Neural progenitor cell (in vitro differentiated cells): ENCODE data around the gene KLK6.

Source experiments
- EZH2 ChIP-seq: fragments of 200-600 bp; sonication (generic); IDR thresholded peaks from 2 replicates; pipeline ENCODE4 v1.6.1; 2017; ENCODE audit warnings: antibody characterized with exemption, mild to moderate bottlenecking, moderate library complexity
- EZH2phosphoT487 ChIP-seq: fragments of 200-600 bp; sonication (generic); IDR thresholded peaks from 2 replicates; pipeline ENCODE4 v1.6.1; 2017; ENCODE audit warnings: antibody characterized with exemption
- TF ChIP-seq, protein P1 (sequence below): fragments of 200-600 bp; sonication (generic); IDR thresholded peaks from 2 replicates; pipeline ENCODE4 v1.5.1; 2017; ENCODE audit warnings: antibody characterized with exemption, mild to moderate bottlenecking

DNA sequence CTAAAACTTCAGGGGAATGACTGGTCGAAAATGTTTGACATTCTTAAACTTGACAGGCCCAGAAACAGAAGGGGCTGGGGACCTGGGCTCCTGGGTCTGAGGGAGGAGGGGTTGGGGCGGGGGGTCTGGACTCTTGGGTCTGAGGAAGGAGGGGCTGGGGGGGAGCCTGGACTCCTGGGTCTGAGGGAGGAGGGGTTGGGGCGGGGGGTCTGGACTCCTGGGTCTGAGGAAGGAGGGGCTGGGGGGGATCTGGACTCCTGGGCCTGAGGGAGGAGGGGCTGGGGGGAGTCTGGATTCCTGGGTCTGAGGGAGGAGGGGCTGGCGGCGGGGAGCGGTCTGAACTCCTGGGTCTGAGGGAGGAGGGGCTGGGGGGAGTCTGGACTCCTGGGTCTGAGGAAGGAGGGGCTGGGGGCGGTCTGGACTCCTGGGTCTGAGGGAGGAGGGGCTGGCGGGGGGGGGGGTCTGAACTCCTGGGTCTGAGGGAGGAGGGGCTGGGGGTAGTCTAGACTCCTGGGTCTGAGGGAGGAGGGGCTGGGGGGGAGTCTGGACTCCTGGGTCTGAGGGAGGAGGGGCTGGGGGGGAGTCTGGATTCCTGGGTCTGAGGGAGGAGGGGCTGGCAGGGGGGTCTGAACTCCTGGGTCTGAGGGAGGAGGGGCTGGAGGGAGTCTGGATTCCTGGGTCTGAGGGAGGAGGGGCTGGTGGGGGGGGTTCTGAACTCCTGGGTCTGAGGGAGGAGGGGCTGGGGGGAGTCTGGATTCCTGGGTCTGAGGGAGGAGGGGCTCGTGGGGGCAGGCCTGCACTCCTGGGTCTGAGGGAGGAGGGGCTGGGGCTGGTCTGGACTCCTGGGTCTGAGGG is 5.5 kb upstream of the KLK6 start:
- TF ChIP-seq, protein P1, sequence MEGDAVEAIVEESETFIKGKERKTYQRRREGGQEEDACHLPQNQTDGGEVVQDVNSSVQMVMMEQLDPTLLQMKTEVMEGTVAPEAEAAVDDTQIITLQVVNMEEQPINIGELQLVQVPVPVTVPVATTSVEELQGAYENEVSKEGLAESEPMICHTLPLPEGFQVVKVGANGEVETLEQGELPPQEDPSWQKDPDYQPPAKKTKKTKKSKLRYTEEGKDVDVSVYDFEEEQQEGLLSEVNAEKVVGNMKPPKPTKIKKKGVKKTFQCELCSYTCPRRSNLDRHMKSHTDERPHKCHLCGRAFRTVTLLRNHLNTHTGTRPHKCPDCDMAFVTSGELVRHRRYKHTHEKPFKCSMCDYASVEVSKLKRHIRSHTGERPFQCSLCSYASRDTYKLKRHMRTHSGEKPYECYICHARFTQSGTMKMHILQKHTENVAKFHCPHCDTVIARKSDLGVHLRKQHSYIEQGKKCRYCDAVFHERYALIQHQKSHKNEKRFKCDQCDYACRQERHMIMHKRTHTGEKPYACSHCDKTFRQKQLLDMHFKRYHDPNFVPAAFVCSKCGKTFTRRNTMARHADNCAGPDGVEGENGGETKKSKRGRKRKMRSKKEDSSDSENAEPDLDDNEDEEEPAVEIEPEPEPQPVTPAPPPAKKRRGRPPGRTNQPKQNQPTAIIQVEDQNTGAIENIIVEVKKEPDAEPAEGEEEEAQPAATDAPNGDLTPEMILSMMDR = no peak
- TF ChIP-seq EZH2 (no peak), EZH2phosphoT487 (no peak)
